HepG2 (cell line): Measurements from ENCODE around the gene LOX. TPM values are rescaled to one million over a fixed set of nuclear protein-coding genes. Genes with fewer than 3 reads are reported as not detected.

Experiments
- ATAC-seq: fragments of 200-7000 bp; cut with Tn5 transposase; 3 replicates; pipeline ENCODE4 v1.9.1; 2020; ENCODE audit warnings: mild to moderate bottlenecking, moderate library complexity
- BruUV-seq: library from RNA; stranded (reverse); fragments of 400-500 nt; replicated peaks from 2 replicates; lab custom pipeline; 2021; lab: Mats Ljungman, UMichigan
- CTCF ChIA-PET: fragments of 300-600 bp; formaldehyde crosslinking; extraction: SDS; loops from one replicate; lab custom pipeline; 2021; ENCODE audit warnings: low total read pairs, inconsistent platforms, low intra/inter-chr PET ratio; lab: Yijun Ruan, JAX
- POLR2A ChIA-PET: fragments of 350-600 bp; sonication (Branson Sonifier 250); formaldehyde crosslinking; loops from one replicate; lab custom pipeline; 2020; ENCODE audit warnings: antibody characterized with exemption, inconsistent platforms; lab: Yijun Ruan, JAX
- DNase-seq: peaks from one replicate; pipeline ENCODE4 v3.0.0-alpha.2; 2015; ENCODE audit warnings: low spot score
- FAIRE-seq: peaks from 3 replicates; lab custom pipeline; 2011; peaks lifted over from hg19 to GRCh38; lab: Jason Lieb, UNC
- H2AFZ ChIP-seq: one replicate; pipeline ENCODE4 v1.6.1; 2011; ENCODE audit warnings: low read length, inconsistent platforms
- H3K27ac ChIP-seq: fragments of 300-600 bp; 3 replicates; pipeline ENCODE4 v1.8.0; 2011; ENCODE audit warnings: mixed run types, mild to moderate bottlenecking, mixed read lengths, low read length, inconsistent platforms; ENCODE audit not compliant: insufficient read depth; ENCODE audit errors: extremely low read length
- H3K27me3 ChIP-seq, 2 experiments: fragments of 200-600 bp in 1 of 2; 2 replicates in 1 of 2; 3 replicates in 1 of 2; pipeline versions ENCODE4 v1.6.0 to v1.8.0; 2011; ENCODE audit warnings: low read length in 2 of 2, mild to moderate bottlenecking in 2 of 2, moderate library complexity in 2 of 2, inconsistent platforms in 1 of 2; ENCODE audit not compliant: insufficient read depth in 2 of 2, control insufficient read depth in 1 of 2
- H3K36me3 ChIP-seq, 2 experiments: fragments of 200-600 bp in 1 of 2; replicated peaks in 1 of 2; 2 replicates in 1 of 2; 3 replicates in 1 of 2; pipeline versions ENCODE4 v1.5.1 to v1.8.0; 2011; ENCODE audit warnings: low read length in 2 of 2, inconsistent platforms in 1 of 2; ENCODE audit not compliant: insufficient read depth in 2 of 2, control insufficient read depth in 1 of 2
- H3K4me1 ChIP-seq: 2 replicates; pipeline ENCODE4 v1.5.1; 2012; ENCODE audit warnings: low read length, inconsistent platforms; ENCODE audit not compliant: insufficient read depth
- H3K4me2 ChIP-seq: 2 replicates; pipeline ENCODE4 v1.6.0; 2011; ENCODE audit warnings: low read depth, low read length, inconsistent platforms
- H3K4me3 ChIP-seq, 3 experiments: fragments of 200-600 bp in 1 of 3; sonication (generic), shearing (Covaris generic) in 1 of 3; replicated peaks in 1 of 3; 2 replicates each; pipeline ENCODE4 v1.5.1; 2011 to 2016; ENCODE audit warnings: low read length in 3 of 3, inconsistent platforms in 2 of 3, low read depth in 2 of 3, mild to moderate bottlenecking in 2 of 3, control low read depth in 1 of 3, mixed read lengths in 1 of 3; ENCODE audit not compliant: insufficient read depth in 1 of 3
- H3K79me2 ChIP-seq: one replicate; pipeline ENCODE4 v1.6.1; 2011; ENCODE audit warnings: low read length, inconsistent platforms; ENCODE audit not compliant: insufficient read depth
- H3K9ac ChIP-seq: 2 replicates; pipeline ENCODE4 v1.6.0; 2011; ENCODE audit warnings: mild to moderate bottlenecking, low read depth, low read length, inconsistent platforms; ENCODE audit not compliant: insufficient read depth
- H3K9me3 ChIP-seq: 2 replicates; pipeline ENCODE4 v1.5.1; 2012; ENCODE audit warnings: mild to moderate bottlenecking, low read length
- H4K20me1 ChIP-seq: 2 replicates; pipeline ENCODE4 v1.6.0; 2011; ENCODE audit warnings: inconsistent platforms, mild to moderate bottlenecking, low read length, moderate library complexity; ENCODE audit not compliant: insufficient read depth
- AKAP8 ChIP-seq: sonication (generic); formaldehyde crosslinking; IDR thresholded peaks from 2 replicates; pipeline ENCODE4 v1.5.1; 2020; ENCODE audit warnings: mild to moderate bottlenecking, missing genetic modification reagents
- ETV5 ChIP-seq: IDR thresholded peaks from 2 replicates; pipeline ENCODE4 v1.6.1; 2018; ENCODE audit warnings: missing biosample characterization, missing genetic modification reagents, inconsistent platforms, borderline replicate concordance
- FOXC1 ChIP-seq: sonication (generic); formaldehyde crosslinking; IDR thresholded peaks from 2 replicates; pipeline ENCODE4 v1.8.0; 2022; ENCODE audit warnings: mild to moderate bottlenecking, missing genetic modification reagents, borderline replicate concordance
- FOXJ3 ChIP-seq: sonication (generic); formaldehyde crosslinking; IDR thresholded peaks from 2 replicates; pipeline ENCODE4 v1.4.0; 2020; ENCODE audit warnings: missing genetic modification reagents, mild to moderate bottlenecking, borderline replicate concordance
- HHEX ChIP-seq: IDR thresholded peaks from 2 replicates; pipeline ENCODE4 v1.6.1; 2016; ENCODE audit warnings: control low read depth
- HNRNPLL ChIP-seq: fragments of 200-400 bp; formaldehyde crosslinking; IDR thresholded peaks from 2 replicates; pipeline ENCODE4 v1.6.1; 2017; ENCODE audit warnings: mild to moderate bottlenecking, low read depth, low read length; ENCODE audit not compliant: poor library complexity, severe bottlenecking
- HNRNPUL1 ChIP-seq: fragments of 200-400 bp; formaldehyde crosslinking; IDR thresholded peaks from 2 replicates; pipeline ENCODE4 v1.6.1; 2017; ENCODE audit warnings: low read depth, mild to moderate bottlenecking, low read length, moderate library complexity
- KAT7 ChIP-seq: IDR thresholded peaks from 2 replicates; pipeline ENCODE4 v1.6.1; 2018; ENCODE audit warnings: borderline replicate concordance, missing compliant biosample characterization
- MAFK ChIP-seq, 2 experiments: IDR thresholded peaks in 1 of 2; conservative IDR thresholded peaks in 1 of 2; 2 replicates each; pipeline ENCODE4 v1.6.1; 2011; ENCODE audit warnings: improper control_type of control experiment in 2 of 2, low read length in 2 of 2
- MTA1 ChIP-seq: sonication (generic); formaldehyde crosslinking; IDR thresholded peaks from 2 replicates; pipeline ENCODE4 v1.4.0; 2020; ENCODE audit warnings: missing genetic modification reagents, mild to moderate bottlenecking, borderline replicate concordance
- SMAD9 ChIP-seq: sonication (generic); formaldehyde crosslinking; IDR thresholded peaks from 2 replicates; pipeline ENCODE4 v1.5.1; 2020; ENCODE audit warnings: mild to moderate bottlenecking, missing genetic modification reagents
- SNAPC2 ChIP-seq: sonication (generic); formaldehyde crosslinking; IDR thresholded peaks from 2 replicates; pipeline ENCODE4 v1.8.1; 2022; ENCODE audit warnings: mild to moderate bottlenecking, missing genetic modification reagents
- SNRNP70 ChIP-seq: fragments of 200-400 bp; formaldehyde crosslinking; IDR thresholded peaks from 2 replicates; pipeline ENCODE4 v1.6.1; 2017; ENCODE audit warnings: mild to moderate bottlenecking, low read depth, low read length, moderate library complexity
- ZBTB38 ChIP-seq: sonication (generic); formaldehyde crosslinking; IDR thresholded peaks from 2 replicates; pipeline ENCODE4 v1.5.1; 2020; ENCODE audit warnings: mild to moderate bottlenecking, missing genetic modification reagents
- ZNF354B ChIP-seq: sonication (generic); formaldehyde crosslinking; IDR thresholded peaks from 2 replicates; pipeline ENCODE4 v1.8.0; 2022; ENCODE audit warnings: mild to moderate bottlenecking, missing genetic modification reagents
- ZNF530 ChIP-seq: sonication (generic); formaldehyde crosslinking; IDR thresholded peaks from 2 replicates; pipeline ENCODE4 v1.5.0; 2020; ENCODE audit warnings: low read depth, mild to moderate bottlenecking, missing genetic modification reagents
- whole genome bisulfite sequencing: methylation state at CpG from one replicate; pipeline ENCODE4 v1.1.6; 2017; ENCODE audit warnings: low lambda C conversion rate; 5-methylcytosine and 5-hydroxymethylcytosine counted together
- in situ Hi-C: cut with HindIII; loops from 2 replicates; pipeline ENCODE4 v1.10.0; 2017; ENCODE audit warnings: low pct_unique_long_range_greater_than_20kb; ENCODE audit not compliant: extremely low pct_ligation_motif_present
- intact Hi-C: fragments of 100-400 bp; cut with micrococcal nuclease; formaldehyde crosslinking; loops from one replicate; pipeline ENCODE4 v1.10.0; 2022; ENCODE audit not compliant: unreplicated experiment
- polyA plus RNA-seq, 8 experiments: library from polyadenylated mRNA; depleted of rRNA in 3 of 8; stranded (reverse) in 7 of 8; unstranded in 1 of 8; fragments of >200 nt; fragmentation: Illumina TruSeq in 4 of 8; extraction: Trizol in 4 of 8; gene quantifications; 2 replicates each; pipeline versions ENCODE4 v1.2.1 to v1.2.3, GENCODE V29; 2011 to 2016; ENCODE audit warnings: low read depth in 4 of 8, missing spikeins in 1 of 8, mixed read lengths in 1 of 8; ENCODE audit not compliant: insufficient read depth in 1 of 8
- total RNA-seq, 5 experiments: library from RNA; depleted of rRNA; stranded (reverse); fragments of >200 nt; fragmentation: Illumina TruSeq; extraction: Trizol; gene quantifications; 2 replicates each; pipeline ENCODE4 v1.2.3, GENCODE V29; 2016; ENCODE audit warnings: low read depth in 1 of 5
- TF ChIP-seq, protein P1 (sequence below): sonication (generic); formaldehyde crosslinking; conservative IDR thresholded peaks from 2 replicates; pipeline ENCODE4 v1.4.0; 2020; ENCODE audit warnings: missing genetic modification reagents
- TF ChIP-seq, protein P2 (sequence below): sonication (generic); formaldehyde crosslinking; IDR thresholded peaks from 2 replicates; pipeline ENCODE4 v1.8.1; 2023; ENCODE audit warnings: mild to moderate bottlenecking, missing genetic modification reagents
- TF ChIP-seq, protein P3 (sequence below): conservative IDR thresholded peaks from 2 replicates; pipeline ENCODE4 v1.6.1; 2018; ENCODE audit warnings: missing genetic modification reagents

The LOX gene
- total and polyA plus RNA-seq, 2 of the 13 experiments (the other 11 are each of a cell fraction or from before 2014, with no cell fraction given) = 0.73 to 173 TPM

DNA sequence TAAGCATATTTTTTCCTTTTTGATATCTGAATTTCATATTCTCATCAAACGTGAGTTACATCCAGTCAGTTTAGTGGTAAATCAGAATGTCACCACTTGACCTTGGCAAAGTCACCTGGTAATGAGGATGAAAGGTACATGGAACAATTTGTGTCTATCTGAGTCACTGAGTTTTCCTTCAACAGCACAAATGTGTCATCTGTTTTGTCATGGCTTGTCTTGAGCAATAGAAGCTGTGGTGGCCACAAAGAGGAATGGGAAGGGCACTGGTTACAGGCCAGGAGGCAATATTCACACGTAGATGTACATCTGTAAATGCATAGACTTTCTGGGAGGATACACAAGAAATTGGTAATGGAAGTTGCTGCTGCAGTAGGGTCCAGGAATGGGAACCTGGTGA lies 42.9 kb upstream of the LOX start:
- no peaks in the 10 kb centered on the region for H3K27me3 ChIP-seq
- no peaks in the 10 kb centered on the region for H3K79me2 ChIP-seq
- no peak for TF ChIP-seq SMAD9 (CRISPR knock-in tag)
- no peak for TF ChIP-seq SNRNP70
- TF ChIP-seq KAT7 (CRISPR knock-in tag) = no peak
- no peak for TF ChIP-seq ZBTB38 (CRISPR knock-in tag)
- TF ChIP-seq MTA1 (CRISPR knock-in tag) = no peak
- TF ChIP-seq ZNF354B (CRISPR knock-in tag) = no peak
- TF ChIP-seq ETV5 (CRISPR knock-in tag) = no peak
- TF ChIP-seq SNAPC2 (CRISPR knock-in tag) = no peak
- TF ChIP-seq AKAP8 (CRISPR knock-in tag) = no peak
- TF ChIP-seq HHEX (CRISPR knock-in tag) = no peak
- POLR2A ChIA-PET = no interaction called here
- no peak for ATAC-seq
- CTCF ChIA-PET = no interaction called here
- H3K9me3 ChIP-seq = no peaks in the 10 kb centered on the region
- no peak overlapping the region for H3K27ac ChIP-seq
- in situ Hi-C loops = no loop called here
- no peaks in the 10 kb centered on the region for H4K20me1 ChIP-seq
- H3K4me2 ChIP-seq = no peak overlapping the region
- DNase-seq = no peak
- intact Hi-C loops = no loop called here
- no peaks in the 10 kb centered on the region for H3K4me1 ChIP-seq
- no peak overlapping the region for H2AFZ ChIP-seq
- FAIRE-seq = no peak
- no peak overlapping the region for H3K4me3 ChIP-seq
- no TSS peak for BruUV-seq
- no peak overlapping the region for H3K9ac ChIP-seq
- 0% methylated on average over 2 of the region's 2 CpGs for WGBS
- H3K36me3 ChIP-seq = no peaks in the 10 kb centered on the region

DNA sequence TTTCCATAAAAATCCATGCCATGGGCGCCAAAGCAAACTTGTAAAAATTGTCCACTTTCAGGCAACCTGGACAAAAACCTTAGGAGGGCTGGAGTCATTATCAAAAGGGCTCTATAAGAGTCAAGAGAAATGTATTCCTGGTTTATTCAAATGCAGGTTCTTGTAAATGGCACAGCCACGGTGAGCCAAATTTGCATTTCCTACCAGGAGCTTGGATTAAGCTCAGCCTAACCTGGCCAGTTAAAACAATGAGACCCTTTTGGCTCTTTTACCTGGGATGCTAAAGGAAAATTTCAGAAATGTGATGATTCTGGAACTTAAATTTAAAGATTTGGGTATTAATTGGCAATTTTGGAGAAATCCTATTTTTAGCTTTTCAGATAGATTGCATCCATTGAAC lies 42.4 kb upstream of the LOX start:
- Histone ChIP-seq H3K4me2 (no peak overlapping the region), H4K20me1 (no peaks in the 10 kb centered on the region), H3K4me1 (no peaks in the 10 kb centered on the region), H2AFZ (no peak overlapping the region), H3K9ac (no peak overlapping the region), H3K4me3 (no peak overlapping the region), H3K79me2 (no peaks in the 10 kb centered on the region), H3K27me3 (no peaks in the 10 kb centered on the region), H3K27ac (no peak overlapping the region), H3K36me3 (no peaks in the 10 kb centered on the region), H3K9me3 (no peaks in the 10 kb centered on the region)
- ATAC-seq = no peak
- DNase-seq = no peak
- ChIA-PET CTCF (no interaction called here), POLR2A (no interaction called here)
- in situ Hi-C loops (no loop called here), intact Hi-C loops (no loop called here)
- no peak for FAIRE-seq
- BruUV-seq = no TSS peak
- 5% methylated on average over 2 of the region's 2 CpGs for WGBS
- TF ChIP-seq HNRNPUL1 (no peak), ZNF530 (CRISPR knock-in tag) (no peak), MAFK (conservative IDR thresholded peaks at IDR 0.05 in 1 of 2, IDR thresholded peaks at IDR 0.05 in 1 of 2; ENCODE audit: low read length in 2 of 2) (no peak), FOXJ3 (CRISPR knock-in tag) (no peak), FOXC1 (CRISPR knock-in tag) (no peak), HNRNPLL (no peak)
- TF ChIP-seq, protein P1, sequence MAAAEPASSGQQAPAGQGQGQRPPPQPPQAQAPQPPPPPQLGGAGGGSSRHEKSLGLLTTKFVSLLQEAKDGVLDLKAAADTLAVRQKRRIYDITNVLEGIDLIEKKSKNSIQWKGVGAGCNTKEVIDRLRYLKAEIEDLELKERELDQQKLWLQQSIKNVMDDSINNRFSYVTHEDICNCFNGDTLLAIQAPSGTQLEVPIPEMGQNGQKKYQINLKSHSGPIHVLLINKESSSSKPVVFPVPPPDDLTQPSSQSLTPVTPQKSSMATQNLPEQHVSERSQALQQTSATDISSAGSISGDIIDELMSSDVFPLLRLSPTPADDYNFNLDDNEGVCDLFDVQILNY = no peak
- TF ChIP-seq, protein P2, sequence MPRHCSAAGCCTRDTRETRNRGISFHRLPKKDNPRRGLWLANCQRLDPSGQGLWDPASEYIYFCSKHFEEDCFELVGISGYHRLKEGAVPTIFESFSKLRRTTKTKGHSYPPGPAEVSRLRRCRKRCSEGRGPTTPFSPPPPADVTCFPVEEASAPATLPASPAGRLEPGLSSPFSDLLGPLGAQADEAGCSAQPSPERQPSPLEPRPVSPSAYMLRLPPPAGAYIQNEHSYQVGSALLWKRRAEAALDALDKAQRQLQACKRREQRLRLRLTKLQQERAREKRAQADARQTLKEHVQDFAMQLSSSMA (CRISPR knock-in tag) = no peak
- TF ChIP-seq, protein P3, sequence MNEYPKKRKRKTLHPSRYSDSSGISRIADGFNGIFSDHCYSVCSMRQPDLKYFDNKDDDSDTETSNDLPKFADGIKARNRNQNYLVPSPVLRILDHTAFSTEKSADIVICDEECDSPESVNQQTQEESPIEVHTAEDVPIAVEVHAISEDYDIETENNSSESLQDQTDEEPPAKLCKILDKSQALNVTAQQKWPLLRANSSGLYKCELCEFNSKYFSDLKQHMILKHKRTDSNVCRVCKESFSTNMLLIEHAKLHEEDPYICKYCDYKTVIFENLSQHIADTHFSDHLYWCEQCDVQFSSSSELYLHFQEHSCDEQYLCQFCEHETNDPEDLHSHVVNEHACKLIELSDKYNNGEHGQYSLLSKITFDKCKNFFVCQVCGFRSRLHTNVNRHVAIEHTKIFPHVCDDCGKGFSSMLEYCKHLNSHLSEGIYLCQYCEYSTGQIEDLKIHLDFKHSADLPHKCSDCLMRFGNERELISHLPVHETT = no peak
